ENCODE data around the gene FNIP2.

DNA sequence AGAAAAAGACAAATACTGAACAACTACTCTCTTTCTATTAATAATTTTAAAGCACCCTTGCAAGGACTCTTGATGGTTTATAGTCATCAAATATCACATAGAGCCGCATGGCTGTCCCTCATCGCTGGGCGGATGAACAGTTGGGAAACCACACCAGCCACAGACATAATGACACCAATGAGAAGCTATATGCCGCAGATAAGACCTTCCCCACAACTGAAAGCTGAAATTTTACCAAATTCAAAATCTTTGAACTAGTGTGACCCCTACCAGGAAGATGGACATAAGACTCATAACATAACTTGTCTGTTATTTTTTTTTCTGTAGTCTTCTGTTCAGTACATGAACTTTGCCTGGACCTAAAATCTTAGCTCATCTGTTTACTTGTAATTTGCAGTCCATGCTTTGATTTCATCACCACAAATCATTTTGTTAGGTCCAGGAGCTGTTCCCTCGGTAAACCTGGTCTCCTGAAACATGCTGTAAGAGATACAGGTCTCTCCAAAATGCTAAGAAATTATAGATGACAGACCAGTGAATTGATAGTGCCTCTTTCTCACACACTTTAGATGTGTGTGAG is 176.8 kb downstream of the FNIP2 start:
- TF ChIP-seq NR2F2 (IDR thresholded peaks at IDR 0.05) (no peak), MAX (IDR thresholded peaks at IDR 0.05) (peak; percentile 65), RAD21 (IDR thresholded peaks at IDR 0.05) (peak; percentile 52 to 58), HNF4A (conservative IDR thresholded peaks at IDR 0.05) (peak; percentile 93 to 96), TAF1 (conservative IDR thresholded peaks at IDR 0.05) (no peak), GABPA (IDR thresholded peaks at IDR 0.05 in 1 of 2, conservative IDR thresholded peaks at IDR 0.05 in 1 of 2) (no peak), ZBTB33 (IDR thresholded peaks at IDR 0.05) (no peak), HNF4G (IDR thresholded peaks at IDR 0.05) (peak; percentile 45)
- TF ChIP-seq, protein P1, sequence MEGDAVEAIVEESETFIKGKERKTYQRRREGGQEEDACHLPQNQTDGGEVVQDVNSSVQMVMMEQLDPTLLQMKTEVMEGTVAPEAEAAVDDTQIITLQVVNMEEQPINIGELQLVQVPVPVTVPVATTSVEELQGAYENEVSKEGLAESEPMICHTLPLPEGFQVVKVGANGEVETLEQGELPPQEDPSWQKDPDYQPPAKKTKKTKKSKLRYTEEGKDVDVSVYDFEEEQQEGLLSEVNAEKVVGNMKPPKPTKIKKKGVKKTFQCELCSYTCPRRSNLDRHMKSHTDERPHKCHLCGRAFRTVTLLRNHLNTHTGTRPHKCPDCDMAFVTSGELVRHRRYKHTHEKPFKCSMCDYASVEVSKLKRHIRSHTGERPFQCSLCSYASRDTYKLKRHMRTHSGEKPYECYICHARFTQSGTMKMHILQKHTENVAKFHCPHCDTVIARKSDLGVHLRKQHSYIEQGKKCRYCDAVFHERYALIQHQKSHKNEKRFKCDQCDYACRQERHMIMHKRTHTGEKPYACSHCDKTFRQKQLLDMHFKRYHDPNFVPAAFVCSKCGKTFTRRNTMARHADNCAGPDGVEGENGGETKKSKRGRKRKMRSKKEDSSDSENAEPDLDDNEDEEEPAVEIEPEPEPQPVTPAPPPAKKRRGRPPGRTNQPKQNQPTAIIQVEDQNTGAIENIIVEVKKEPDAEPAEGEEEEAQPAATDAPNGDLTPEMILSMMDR (IDR thresholded peaks at IDR 0.05; ENCODE audit: low read depth, low read length, missing input control): no peak
- TF ChIP-seq, protein P2, sequence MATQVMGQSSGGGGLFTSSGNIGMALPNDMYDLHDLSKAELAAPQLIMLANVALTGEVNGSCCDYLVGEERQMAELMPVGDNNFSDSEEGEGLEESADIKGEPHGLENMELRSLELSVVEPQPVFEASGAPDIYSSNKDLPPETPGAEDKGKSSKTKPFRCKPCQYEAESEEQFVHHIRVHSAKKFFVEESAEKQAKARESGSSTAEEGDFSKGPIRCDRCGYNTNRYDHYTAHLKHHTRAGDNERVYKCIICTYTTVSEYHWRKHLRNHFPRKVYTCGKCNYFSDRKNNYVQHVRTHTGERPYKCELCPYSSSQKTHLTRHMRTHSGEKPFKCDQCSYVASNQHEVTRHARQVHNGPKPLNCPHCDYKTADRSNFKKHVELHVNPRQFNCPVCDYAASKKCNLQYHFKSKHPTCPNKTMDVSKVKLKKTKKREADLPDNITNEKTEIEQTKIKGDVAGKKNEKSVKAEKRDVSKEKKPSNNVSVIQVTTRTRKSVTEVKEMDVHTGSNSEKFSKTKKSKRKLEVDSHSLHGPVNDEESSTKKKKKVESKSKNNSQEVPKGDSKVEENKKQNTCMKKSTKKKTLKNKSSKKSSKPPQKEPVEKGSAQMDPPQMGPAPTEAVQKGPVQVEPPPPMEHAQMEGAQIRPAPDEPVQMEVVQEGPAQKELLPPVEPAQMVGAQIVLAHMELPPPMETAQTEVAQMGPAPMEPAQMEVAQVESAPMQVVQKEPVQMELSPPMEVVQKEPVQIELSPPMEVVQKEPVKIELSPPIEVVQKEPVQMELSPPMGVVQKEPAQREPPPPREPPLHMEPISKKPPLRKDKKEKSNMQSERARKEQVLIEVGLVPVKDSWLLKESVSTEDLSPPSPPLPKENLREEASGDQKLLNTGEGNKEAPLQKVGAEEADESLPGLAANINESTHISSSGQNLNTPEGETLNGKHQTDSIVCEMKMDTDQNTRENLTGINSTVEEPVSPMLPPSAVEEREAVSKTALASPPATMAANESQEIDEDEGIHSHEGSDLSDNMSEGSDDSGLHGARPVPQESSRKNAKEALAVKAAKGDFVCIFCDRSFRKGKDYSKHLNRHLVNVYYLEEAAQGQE (IDR thresholded peaks at IDR 0.05): peak; percentile 48

Measured in liver (tissue), 3 donors.